GM12874 (cell line): ENCODE data around the gene IGF2R.

Source experiments
- TF ChIP-seq, protein P1 (sequence below): IDR thresholded peaks from 2 replicates; pipeline ENCODE4 v1.5.1; 2011; ENCODE audit warnings: low read depth, mild to moderate bottlenecking, control low read depth, low read length, moderate library complexity; ENCODE audit not compliant: insufficient read depth

IGF2R gene

DNA sequence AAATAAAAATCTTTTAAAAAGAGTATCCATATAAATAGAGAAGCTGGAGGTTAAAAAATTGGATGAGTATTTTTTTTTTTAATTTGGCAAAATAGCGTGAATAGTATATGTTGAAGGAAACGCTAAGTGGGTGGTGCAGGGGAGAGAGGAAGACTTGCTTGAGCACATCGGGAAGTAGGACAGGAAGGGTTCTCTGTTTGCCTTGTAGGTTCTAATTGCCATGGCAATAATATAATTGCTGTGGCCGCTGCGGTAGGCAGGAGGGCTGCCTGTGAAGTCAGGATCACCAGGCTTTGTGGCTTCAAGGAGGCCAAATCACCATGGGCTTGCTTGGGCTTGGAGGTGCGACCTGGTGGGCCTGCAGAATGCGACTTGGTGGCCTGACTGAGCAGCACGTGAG is 35.1 kb downstream of the IGF2R start:
- TF ChIP-seq, protein P1, sequence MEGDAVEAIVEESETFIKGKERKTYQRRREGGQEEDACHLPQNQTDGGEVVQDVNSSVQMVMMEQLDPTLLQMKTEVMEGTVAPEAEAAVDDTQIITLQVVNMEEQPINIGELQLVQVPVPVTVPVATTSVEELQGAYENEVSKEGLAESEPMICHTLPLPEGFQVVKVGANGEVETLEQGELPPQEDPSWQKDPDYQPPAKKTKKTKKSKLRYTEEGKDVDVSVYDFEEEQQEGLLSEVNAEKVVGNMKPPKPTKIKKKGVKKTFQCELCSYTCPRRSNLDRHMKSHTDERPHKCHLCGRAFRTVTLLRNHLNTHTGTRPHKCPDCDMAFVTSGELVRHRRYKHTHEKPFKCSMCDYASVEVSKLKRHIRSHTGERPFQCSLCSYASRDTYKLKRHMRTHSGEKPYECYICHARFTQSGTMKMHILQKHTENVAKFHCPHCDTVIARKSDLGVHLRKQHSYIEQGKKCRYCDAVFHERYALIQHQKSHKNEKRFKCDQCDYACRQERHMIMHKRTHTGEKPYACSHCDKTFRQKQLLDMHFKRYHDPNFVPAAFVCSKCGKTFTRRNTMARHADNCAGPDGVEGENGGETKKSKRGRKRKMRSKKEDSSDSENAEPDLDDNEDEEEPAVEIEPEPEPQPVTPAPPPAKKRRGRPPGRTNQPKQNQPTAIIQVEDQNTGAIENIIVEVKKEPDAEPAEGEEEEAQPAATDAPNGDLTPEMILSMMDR: no peak

DNA sequence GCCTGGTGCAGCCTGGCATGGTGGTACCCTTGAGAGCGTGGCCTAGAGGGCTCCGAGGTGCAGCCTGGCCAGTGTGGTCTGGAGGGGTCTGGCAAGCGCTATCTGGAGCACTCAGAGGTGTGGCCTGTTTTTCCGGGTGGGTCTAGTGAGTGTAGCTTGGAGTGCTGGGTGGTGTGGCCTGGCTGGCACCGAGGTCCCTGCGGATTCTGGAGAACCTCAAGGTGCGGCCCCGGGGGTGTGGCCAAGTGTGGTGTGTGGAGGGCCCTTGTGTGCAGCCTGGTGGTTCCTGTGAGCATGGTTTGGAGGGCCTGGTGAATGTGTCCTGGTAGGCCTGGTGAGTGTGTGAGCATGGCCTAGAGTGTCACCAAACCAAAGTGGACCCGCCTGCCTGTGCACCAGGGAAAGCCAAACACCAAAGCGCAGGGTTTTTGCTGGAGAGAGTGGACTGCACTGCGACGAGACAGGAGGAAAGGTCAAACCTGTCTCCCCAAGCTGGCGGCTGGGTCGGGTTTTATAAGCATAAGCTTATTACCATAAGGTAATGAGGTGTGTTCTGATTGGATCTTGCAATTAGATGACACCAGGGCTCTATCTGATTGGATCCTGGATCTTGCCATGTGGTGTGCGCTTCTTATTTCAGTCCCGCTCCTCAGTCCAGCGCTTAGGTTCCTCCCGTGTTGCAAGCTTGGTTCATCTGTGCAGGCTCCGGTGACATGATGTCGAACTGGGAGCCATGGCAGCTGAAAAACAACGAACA is 35.7 kb downstream of the IGF2R start:
- TF ChIP-seq, protein P1: no peak

DNA sequence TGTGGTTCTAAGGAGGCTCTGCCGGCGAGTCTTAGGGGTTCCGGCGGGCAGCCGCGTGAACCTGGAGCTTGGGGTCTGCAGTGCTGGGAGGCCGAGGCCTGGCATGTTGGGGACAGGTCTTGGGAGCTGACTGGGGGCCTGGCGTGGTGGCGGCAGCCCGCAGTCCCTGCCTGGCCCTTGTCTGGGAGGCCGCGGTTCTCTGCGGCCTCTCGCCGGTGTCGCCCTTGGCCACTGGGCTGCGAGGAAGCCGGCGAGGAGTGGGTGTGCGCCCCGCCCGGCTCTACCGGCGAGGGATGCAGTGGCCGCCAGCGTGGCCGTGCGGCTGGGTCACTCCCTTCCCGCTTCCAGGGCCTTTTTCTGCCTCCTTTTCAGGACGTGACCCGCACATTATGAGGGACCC is 36.3 kb downstream of the IGF2R start:
- TF ChIP-seq, protein P1: no peak

DNA sequence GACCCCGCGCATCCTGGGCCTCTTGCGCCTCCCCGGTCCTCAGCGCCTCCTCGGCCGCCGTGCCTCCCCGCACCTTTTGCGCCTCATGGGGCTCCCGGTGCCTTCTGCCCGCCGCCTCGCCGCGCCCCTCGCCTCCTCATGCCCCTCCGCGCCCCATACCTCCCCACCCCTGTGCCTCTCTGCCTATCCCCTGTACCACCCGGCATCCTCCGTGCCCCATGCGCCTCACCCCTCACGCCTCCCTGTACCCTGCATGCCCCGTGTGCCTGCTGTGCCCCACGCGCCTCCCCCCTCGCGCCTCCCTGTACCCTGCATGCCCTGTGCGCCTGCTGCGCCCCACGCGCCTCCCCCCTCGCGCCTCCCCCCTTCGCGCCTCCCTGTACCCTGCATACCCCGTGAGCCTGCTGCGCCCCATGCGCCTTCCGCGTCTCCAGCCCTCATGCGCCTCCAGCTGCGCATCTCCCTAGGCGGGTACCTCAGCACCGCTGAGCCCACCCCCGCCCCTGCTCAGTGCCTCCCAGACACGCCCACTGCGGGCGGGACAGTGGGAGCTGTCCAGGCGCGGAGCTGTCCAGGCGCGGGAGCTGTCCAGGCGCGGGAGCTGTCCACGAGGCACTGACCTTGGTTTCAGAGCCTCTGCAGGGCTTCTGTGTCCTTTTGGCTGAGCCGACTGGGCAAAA is 37.1 kb downstream of the IGF2R start:
- TF ChIP-seq, protein P1: no peak

DNA sequence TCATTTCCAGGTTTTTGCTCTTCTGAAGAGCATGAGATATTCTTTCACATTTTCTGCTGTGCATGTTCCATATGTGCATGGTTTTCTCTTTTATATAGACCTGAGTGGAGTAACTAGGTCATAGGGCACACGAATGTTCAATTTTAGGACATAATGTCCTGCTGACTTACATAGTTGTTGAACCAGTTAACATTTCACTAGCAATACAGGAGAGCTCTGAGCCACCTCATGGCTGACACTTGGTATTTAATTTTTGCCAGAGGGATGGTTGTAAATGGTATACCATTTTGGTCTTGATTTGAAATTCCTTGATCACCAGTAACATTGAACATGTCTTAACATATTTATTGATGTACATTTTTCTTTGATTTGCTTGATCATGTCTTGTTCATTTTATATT is 38.3 kb downstream of the IGF2R start:
- TF ChIP-seq, protein P1: no peak

DNA sequence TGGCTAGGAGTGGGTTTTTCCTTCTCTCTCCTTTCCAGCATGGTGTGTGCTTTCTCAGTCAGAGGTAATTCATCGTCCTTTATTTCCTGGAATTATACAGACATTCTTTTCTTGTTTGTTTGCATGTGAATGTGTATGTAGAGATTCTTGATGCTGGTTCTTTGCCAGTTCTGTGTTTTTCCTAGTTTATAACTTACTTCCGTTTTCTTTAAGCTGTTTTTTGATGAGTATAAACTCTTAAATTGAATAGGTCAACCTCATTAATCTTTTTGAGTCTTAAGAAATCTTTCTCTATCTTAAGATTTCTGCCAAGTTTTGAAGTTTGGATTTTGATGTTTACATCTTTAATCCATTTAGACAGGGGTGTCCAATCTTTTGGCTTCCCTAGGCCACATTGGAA is 38.7 kb downstream of the IGF2R start:
- TF ChIP-seq, protein P1: no peak

DNA sequence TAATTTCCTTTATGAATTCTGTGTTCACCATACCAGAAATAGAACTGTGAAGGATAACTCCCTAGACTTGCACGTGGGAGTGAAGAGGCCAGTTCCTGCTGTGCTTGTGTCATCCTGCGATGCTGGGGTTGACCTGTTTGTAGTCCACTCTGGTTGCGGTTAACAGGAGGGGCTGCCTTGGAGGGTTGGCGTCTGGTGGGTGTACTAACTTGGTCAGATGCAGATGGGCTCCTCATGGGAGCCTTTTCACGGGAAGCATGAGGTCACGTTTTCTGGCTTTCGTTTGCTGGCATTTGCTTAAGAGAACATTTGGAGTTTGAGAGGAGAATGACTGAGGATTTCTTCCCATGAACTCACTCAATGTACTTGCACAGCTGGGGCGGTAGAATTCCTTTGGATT is 41.2 kb downstream of the IGF2R start:
- TF ChIP-seq, protein P1: no peak
